Tibial artery (tissue), 4 donors: ENCODE results near the gene THSD4.

Experiments
- DNase-seq, 2 donors: peaks; one replicate each; pipeline ENCODE4 v3.0.0-alpha.2; 2019
- H3K27ac ChIP-seq, 2 donors: fragments of 200-600 bp; sonication (generic) in 1 of 2; 1 replicate in 1 of 2; 2 replicates in 1 of 2; pipeline ENCODE4 v1.5.1; 2018 to 2019; ENCODE audit warnings: mild to moderate bottlenecking in 1 of 2
- H3K27me3 ChIP-seq, 2 donors: fragments of 200-600 bp; sonication (generic) in 1 of 2; one replicate each; pipeline versions ENCODE4 v1.5.1 to v1.6.0; 2016 to 2019
- H3K36me3 ChIP-seq, 3 donors: fragments of 200-600 bp; sonication (generic) in 2 of 3; one replicate each; pipeline ENCODE4 v1.5.1; 2016 to 2019; ENCODE audit warnings: mild to moderate bottlenecking in 2 of 3
- H3K4me1 ChIP-seq, 4 donors: fragments of 200-600 bp; sonication (generic) in 2 of 4; 1 replicate in 3 of 4; 2 replicates in 1 of 4; pipeline ENCODE4 v1.5.1; 2016 to 2019
- H3K4me3 ChIP-seq, 2 donors: fragments of 200-600 bp; sonication (generic) in 1 of 2; 1 replicate in 1 of 2; 2 replicates in 1 of 2; pipeline ENCODE4 v1.5.1; 2018 to 2019; ENCODE audit warnings: mild to moderate bottlenecking in 2 of 2
- H3K9me3 ChIP-seq, 3 donors: fragments of 200-600 bp; sonication (generic) in 1 of 3; one replicate each; pipeline ENCODE4 v1.5.1; 2016 to 2019
- intact Hi-C: fragments of 100-400 bp; cut with DNase I; formaldehyde crosslinking; loops from one replicate; pipeline ENCODE4 v1.15.0; 2023; ENCODE audit warnings: low total_unique reads
- TF ChIP-seq, protein P1 (sequence below), 2 experiments: fragments of 200-600 bp in 1 of 2; fragments of 450-650 bp in 1 of 2; IDR thresholded peaks; one replicate each; pipeline ENCODE4 v1.5.1; 2017 to 2019; ENCODE audit warnings: antibody characterized with exemption in 2 of 2, mild to moderate bottlenecking in 1 of 2, moderate library complexity in 1 of 2

Gene THSD4

GRCh38 chr15:71323584-71323983 is 208.3 kb downstream of the THSD4 start:
- intact Hi-C loops = no loop called here
- H3K4me3 ChIP-seq = no peak overlapping the region
- H3K36me3 ChIP-seq = no peaks in the 10 kb centered on the region
- H3K27ac ChIP-seq = no peak overlapping the region
- TF ChIP-seq, protein P1, sequence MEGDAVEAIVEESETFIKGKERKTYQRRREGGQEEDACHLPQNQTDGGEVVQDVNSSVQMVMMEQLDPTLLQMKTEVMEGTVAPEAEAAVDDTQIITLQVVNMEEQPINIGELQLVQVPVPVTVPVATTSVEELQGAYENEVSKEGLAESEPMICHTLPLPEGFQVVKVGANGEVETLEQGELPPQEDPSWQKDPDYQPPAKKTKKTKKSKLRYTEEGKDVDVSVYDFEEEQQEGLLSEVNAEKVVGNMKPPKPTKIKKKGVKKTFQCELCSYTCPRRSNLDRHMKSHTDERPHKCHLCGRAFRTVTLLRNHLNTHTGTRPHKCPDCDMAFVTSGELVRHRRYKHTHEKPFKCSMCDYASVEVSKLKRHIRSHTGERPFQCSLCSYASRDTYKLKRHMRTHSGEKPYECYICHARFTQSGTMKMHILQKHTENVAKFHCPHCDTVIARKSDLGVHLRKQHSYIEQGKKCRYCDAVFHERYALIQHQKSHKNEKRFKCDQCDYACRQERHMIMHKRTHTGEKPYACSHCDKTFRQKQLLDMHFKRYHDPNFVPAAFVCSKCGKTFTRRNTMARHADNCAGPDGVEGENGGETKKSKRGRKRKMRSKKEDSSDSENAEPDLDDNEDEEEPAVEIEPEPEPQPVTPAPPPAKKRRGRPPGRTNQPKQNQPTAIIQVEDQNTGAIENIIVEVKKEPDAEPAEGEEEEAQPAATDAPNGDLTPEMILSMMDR (IDR thresholded peaks at IDR 0.05) = no peak
- no peaks in the 10 kb centered on the region for H3K27me3 ChIP-seq
- H3K9me3 ChIP-seq = no peaks in the 10 kb centered on the region
- peaks cover 0 to 32% (median 14%) of the 10 kb centered on the region in 4 donors for H3K4me1 ChIP-seq
- no peak for DNase-seq

GRCh38 chr15:71325481-71325880 is 210.2 kb downstream of the THSD4 start:
- H3K36me3 ChIP-seq = no peaks in the 10 kb centered on the region
- intact Hi-C loops = no loop called here
- peaks cover 0 to 51% (median 24%) of the 10 kb centered on the region in 4 donors for H3K4me1 ChIP-seq
- no peak overlapping the region for H3K4me3 ChIP-seq
- H3K27ac ChIP-seq = peak overlapping the region; percentile 7 to 11
- no peaks in the 10 kb centered on the region for H3K9me3 ChIP-seq
- no peaks in the 10 kb centered on the region for H3K27me3 ChIP-seq
- TF ChIP-seq, protein P1 (IDR thresholded peaks at IDR 0.05) = no peak
- no peak for DNase-seq

DNA sequence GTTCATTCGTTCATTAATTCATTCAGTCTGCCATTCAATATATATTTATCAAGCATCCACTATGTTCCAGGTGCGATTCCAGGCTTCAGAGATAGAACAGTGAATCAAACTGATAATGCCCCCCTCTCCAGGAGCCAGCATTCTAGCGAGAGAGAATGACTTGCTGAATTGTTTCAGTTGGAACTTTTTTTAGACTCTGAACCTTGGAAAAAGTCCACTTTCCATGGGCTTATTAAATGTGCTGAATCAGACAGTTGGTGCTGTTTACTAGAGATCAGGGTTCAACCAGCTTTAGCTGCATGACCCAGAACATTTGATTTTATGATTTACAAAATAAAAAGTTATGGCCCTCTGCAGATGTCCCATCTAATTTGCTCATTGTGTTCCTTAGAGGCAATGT is 213.2 kb downstream of the THSD4 start:
- DNase-seq = no peak
- Histone ChIP-seq H3K27me3 (no peaks in the 10 kb centered on the region), H3K4me3 (no peak overlapping the region), H3K27ac (peak overlapping the region; percentile 79 to 83), H3K9me3 (no peaks in the 10 kb centered on the region), H3K4me1 (peaks cover 0 to 63% (median 28%) of the 10 kb centered on the region in 4 donors), H3K36me3 (no peaks in the 10 kb centered on the region)
- intact Hi-C loops = no loop called here
- TF ChIP-seq, protein P1 (IDR thresholded peaks at IDR 0.05) = no peak

GRCh38 chr15:71329041-71329440 is 213.8 kb downstream of the THSD4 start:
- peak overlapping the region; percentile 79 to 83 for H3K27ac ChIP-seq
- TF ChIP-seq, protein P1 (IDR thresholded peaks at IDR 0.05) = no peak
- DNase-seq = peak; percentile 31 to 73
- intact Hi-C loops = no loop called here
- H3K4me1 ChIP-seq = peaks cover 0 to 69% (median 33%) of the 10 kb centered on the region in 4 donors
- H3K27me3 ChIP-seq = no peaks in the 10 kb centered on the region
- H3K9me3 ChIP-seq = no peaks in the 10 kb centered on the region
- no peaks in the 10 kb centered on the region for H3K36me3 ChIP-seq
- no peak overlapping the region for H3K4me3 ChIP-seq

GRCh38 chr15:71329497-71330260 is 214.4 kb downstream of the THSD4 start:
- peak overlapping the region; percentile 79 to 83 for H3K27ac ChIP-seq
- intact Hi-C loops = loop anchor here (10.0 kb wide), 1 partner anchor 55 kb away; no protein-coding TSS in a partner anchor
- no peak overlapping the region for H3K4me3 ChIP-seq

More at GRCh38 chr15:71329497-71330260, 214.4 kb downstream of the THSD4 start:
- no peaks in the 10 kb centered on the region for H3K27me3 ChIP-seq
- peak in 1 of 2 donors; percentile 28 for DNase-seq
- no peaks in the 10 kb centered on the region for H3K9me3 ChIP-seq
- TF ChIP-seq, protein P1 (IDR thresholded peaks at IDR 0.05) = no peak
- H3K4me1 ChIP-seq = peaks cover 0 to 75% (median 39%) of the 10 kb centered on the region in 4 donors
- H3K36me3 ChIP-seq = no peaks in the 10 kb centered on the region
